BLaER1 (cell line): ENCODE data around the gene EIF5.

Experiments used
- H3K27ac ChIP-seq: shearing (Covaris generic); formaldehyde crosslinking; 2 replicates; pipeline ENCODE4 v1.8.1; 2022
- H3K27me3 ChIP-seq: shearing (Covaris generic); formaldehyde crosslinking; 2 replicates; pipeline ENCODE4 v1.8.1; 2022
- H3K36me3 ChIP-seq: shearing (Covaris generic); formaldehyde crosslinking; 2 replicates; pipeline ENCODE4 v1.8.1; 2022
- H3K4me1 ChIP-seq: shearing (Covaris generic); formaldehyde crosslinking; 2 replicates; pipeline ENCODE4 v1.8.1; 2022
- H3K4me2 ChIP-seq: shearing (Covaris generic); formaldehyde crosslinking; 2 replicates; pipeline ENCODE4 v1.8.1; 2022
- H3K4me3 ChIP-seq: shearing (Covaris generic); formaldehyde crosslinking; 2 replicates; pipeline ENCODE4 v1.8.1; 2022
- H3K9ac ChIP-seq: shearing (Covaris generic); formaldehyde crosslinking; 2 replicates; pipeline ENCODE4 v1.8.1; 2022
- H3K9me3 ChIP-seq: shearing (Covaris generic); formaldehyde crosslinking; 2 replicates; pipeline ENCODE4 v1.8.1; 2022
- H4K20me1 ChIP-seq: shearing (Covaris generic); formaldehyde crosslinking; 2 replicates; pipeline ENCODE4 v1.8.1; 2022
- Cebpa-rat ChIP-seq: shearing (Covaris generic); IDR thresholded peaks from 2 replicates; pipeline ENCODE4 v1.8.1; 2022

Gene EIF5

DNA sequence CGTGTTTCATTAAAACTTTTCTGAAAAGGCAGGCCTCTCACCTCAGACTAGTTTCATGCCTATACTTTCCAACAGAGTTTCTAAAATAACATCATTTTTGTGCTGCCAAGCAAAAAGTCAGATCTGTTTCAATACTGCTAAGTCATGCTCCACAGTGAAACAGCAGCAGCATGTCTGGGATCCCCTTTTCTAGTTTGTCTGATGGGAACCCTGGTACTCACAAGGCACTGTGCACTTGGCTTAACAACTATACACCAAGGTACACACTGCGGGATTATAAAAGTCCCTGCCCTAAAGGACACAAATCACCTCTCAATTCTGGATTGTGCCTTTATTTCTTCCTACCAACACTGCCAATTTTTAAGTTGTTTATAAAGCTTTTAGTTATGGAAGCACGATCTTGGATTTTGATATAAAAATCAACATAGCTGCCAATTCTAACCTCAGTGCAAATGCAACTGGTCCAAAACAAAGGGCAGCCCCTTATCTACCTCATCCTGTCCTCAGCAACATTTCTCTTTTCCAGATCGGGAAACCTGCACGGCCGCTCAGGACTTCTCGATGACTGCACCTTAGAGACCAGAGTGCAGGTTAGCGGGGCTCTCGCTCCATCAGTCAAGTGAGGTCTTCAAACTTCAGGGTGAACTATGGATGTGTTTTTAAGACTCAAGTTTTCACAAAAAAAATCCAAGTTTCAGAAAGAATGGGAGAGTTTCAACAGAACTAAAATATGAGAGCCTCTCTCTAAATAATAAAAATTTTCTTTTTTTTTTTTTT lies 1.7 kb upstream of the EIF5 start:
- no peak for TF ChIP-seq Cebpa-rat
- Histone ChIP-seq H4K20me1 (peaks cover 29% of the 10 kb centered on the region), H3K27ac (peak overlapping the region; percentile 99; the same call in 1 of the 2 replicates), H3K4me2 (peak overlapping the region; percentile 94), H3K4me1 (peaks cover 52% of the 10 kb centered on the region), H3K9me3 (no peaks in the 10 kb centered on the region), H3K9ac (peak overlapping the region; percentile 96; the same call in 1 of the 2 replicates), H3K4me3 (peak overlapping the region; percentile 96; the same call in 1 of the 2 replicates), H3K36me3 (peaks cover 22% of the 10 kb centered on the region), H3K27me3 (no peaks in the 10 kb centered on the region)

DNA sequence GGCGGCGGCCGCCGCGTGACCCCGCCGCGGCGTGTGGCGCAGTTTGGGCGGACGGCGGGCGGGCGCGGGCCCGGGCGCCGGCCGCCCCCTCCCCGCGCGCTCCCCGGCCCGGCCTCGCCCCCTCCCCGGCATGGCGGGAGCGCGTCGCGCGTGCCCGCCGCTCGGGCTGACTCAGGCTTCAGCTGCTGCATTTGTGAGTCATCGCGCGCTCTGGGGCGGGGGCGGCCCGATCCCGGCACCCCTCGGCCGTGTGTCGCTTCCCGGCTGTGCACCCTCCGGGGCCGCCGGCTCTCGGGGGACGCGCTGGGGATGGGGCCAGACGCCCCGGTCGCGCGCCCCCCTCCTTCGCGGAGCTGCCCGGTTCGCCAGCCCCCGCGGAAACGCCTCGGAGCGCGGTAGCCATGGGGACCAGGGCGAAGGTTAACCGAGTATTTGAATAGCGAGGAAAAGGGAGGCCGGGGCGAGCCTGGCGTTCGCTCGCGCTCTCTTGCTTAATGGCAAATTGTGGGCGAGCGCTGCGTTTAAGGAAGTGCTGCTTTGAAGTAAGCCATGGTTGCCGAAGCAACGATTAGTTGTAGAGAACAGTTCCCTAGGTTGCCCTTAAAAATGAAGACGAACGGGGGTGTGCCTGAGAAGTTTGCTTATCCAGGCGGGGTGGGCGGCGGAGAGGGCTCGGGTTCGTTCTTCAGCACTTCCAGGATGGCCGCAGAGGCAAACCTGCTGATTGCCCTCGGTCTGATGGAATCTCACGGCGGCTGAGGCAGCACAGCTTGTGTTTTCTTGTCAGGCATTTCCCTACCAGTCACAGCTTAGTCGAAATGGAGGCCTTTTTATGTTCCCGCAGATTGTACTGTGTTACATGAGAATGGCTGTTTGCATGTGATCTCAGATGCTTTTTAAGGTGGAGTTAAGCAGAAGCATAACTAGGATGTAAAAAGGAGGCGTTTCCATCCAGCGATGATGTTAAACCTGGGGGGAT lies 896 bp downstream of the EIF5 start:
- Histone ChIP-seq H3K36me3 (peaks cover 48% of the 10 kb centered on the region), H3K27ac (peak overlapping the region; percentile 99), H3K9ac (peak overlapping the region; percentile 96), H3K4me3 (peak overlapping the region; percentile 96), H3K27me3 (no peaks in the 10 kb centered on the region), H3K9me3 (no peaks in the 10 kb centered on the region), H3K4me2 (peak overlapping the region; percentile 96), H3K4me1 (peaks cover 49% of the 10 kb centered on the region), H4K20me1 (peaks cover 55% of the 10 kb centered on the region)
- TF ChIP-seq Cebpa-rat, result no peak

- H3K9me3 ChIP-seq, result no peaks in the 10 kb centered on the region
- no peak for TF ChIP-seq Cebpa-rat
- no peaks in the 10 kb centered on the region for H3K27me3 ChIP-seq
- H3K4me2 ChIP-seq, result peak overlapping the region; percentile 96
- H3K9ac ChIP-seq, result peak overlapping the region; percentile 96; the same call in 1 of the 2 replicates
- H3K27ac ChIP-seq, result no peak overlapping the region
- H3K4me3 ChIP-seq, result peak overlapping the region; percentile 96
- peaks cover 61% of the 10 kb centered on the region for H3K36me3 ChIP-seq
- peaks cover 68% of the 10 kb centered on the region for H4K20me1 ChIP-seq
- H3K4me1 ChIP-seq, result peaks cover 37% of the 10 kb centered on the region
These were observed 2.2 kb downstream of the EIF5 start for GRCh38 chr14:103336191-103336590.

DNA sequence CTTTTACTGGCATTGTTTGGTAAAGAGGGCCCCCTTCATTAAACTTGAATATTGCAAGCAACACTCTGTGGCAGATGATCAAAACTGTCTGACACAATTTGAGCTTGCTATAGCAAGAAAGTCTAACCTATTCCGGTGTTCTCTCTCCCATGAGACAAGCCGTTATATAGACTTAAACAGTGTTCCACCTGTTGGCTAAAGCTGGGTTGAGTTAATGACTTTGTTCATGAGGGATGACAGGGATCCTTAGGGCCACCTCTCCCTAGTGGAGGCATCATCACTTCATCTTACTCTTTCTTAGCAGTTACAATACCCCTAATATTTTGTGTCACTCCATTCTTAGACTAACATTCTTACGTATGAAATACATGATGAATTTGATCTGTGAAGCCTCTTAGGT lies 3.8 kb downstream of the EIF5 start:
- no peaks in the 10 kb centered on the region for H3K9me3 ChIP-seq
- no peak for TF ChIP-seq Cebpa-rat
- peaks cover 77% of the 10 kb centered on the region for H3K36me3 ChIP-seq
- peaks cover 21% of the 10 kb centered on the region for H3K4me1 ChIP-seq
- H3K4me3 ChIP-seq, result no peak overlapping the region
- no peak overlapping the region for H3K4me2 ChIP-seq
- peaks cover 84% of the 10 kb centered on the region for H4K20me1 ChIP-seq
- H3K27ac ChIP-seq, result no peak overlapping the region
- no peak overlapping the region for H3K9ac ChIP-seq
- no peaks in the 10 kb centered on the region for H3K27me3 ChIP-seq

GRCh38 chr14:103339561-103339960 lies 5.5 kb downstream of the EIF5 start:
- Histone ChIP-seq H3K9ac (no peak overlapping the region), H3K36me3 (peaks cover 95% of the 10 kb centered on the region), H3K27ac (no peak overlapping the region), H3K9me3 (no peaks in the 10 kb centered on the region), H3K4me3 (no peak overlapping the region), H3K4me1 (peaks cover 16% of the 10 kb centered on the region), H3K27me3 (no peaks in the 10 kb centered on the region), H3K4me2 (no peak overlapping the region), H4K20me1 (peaks cover 100% of the 10 kb centered on the region)
- no peak for TF ChIP-seq Cebpa-rat

DNA sequence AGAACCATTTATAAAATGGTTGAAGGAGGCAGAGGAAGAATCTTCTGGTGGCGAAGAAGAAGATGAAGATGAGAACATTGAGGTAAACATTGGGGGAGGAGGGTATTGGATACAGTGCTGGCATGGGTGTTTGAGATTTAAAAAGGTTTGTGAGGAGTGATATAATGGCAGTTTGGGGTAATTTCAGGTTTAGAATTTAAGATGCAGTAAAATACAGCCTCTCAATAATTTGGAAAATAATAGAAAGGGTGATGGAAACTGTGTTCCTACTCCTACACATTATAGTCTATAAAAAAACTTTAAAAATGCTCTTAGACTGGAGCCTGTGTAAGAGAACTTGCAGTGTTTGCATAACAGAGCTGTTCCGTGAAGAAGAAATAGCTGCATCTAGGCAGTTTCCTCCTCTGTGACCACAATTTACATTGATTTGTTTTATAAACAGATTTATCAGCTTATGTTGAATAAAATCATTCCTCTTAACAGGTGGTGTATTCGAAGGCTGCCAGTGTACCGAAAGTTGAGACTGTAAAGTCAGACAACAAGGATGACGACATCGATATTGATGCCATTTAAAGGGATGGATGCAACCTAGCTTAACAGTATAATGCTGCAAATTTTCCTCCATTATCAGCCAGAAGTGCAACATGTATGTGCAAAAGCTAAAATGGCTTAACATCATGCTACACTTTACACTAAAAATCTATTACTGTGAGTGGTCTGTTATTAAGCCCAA lies 6.6 kb downstream of the EIF5 start:
- no peak for TF ChIP-seq Cebpa-rat
- H3K27ac ChIP-seq, result no peak overlapping the region
- no peak overlapping the region for H3K9ac ChIP-seq
- no peaks in the 10 kb centered on the region for H3K27me3 ChIP-seq
- H3K4me1 ChIP-seq, result peaks cover 12% of the 10 kb centered on the region
- H3K36me3 ChIP-seq, result peaks cover 96% of the 10 kb centered on the region
- H3K4me3 ChIP-seq, result no peak overlapping the region
- H3K9me3 ChIP-seq, result no peaks in the 10 kb centered on the region
- H4K20me1 ChIP-seq, result peaks cover 89% of the 10 kb centered on the region
- H3K4me2 ChIP-seq, result no peak overlapping the region

DNA sequence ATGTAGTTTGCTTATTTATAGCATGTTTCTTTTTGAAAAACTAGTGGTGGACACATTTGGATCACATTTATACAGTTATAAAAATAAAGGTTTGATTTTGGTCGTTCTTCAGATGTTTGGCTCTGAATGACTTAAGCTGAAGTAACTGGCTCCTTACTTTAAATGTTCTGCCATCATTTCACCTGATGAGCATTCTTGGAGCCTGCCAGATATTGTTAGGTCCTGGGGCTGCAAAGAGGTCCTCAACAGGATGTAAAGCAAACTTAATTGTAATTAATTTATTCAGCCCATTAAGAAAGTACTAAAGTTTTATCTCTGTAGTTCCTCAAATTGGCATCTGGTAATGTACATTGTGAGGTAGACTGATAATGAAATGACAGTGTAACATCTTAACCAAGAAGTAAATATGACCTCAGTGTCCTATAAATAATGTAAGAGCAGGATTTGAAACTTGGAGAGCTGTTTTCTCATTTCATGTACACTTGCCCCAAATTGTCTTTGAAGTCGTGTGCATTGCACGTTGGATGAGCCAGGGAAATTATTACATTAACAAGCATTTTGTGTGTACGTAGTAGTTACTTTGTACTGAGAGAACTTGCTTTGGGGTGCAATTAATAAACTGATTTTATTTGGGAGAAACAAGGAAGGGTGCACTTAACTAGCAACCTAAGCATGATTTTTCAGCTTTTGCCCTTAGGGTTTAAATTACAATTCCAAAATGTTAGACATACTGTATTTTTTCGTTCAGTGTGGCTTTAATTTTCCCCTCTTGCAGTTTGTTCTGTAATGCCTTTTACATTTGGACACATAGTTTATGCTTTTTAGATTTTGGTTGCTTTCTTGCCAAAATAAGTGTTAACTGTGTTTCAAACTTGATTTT lies 7.5 kb downstream of the EIF5 start:
- H3K9me3 ChIP-seq, result no peaks in the 10 kb centered on the region
- H3K27me3 ChIP-seq, result no peaks in the 10 kb centered on the region
- H3K4me3 ChIP-seq, result no peak overlapping the region
- no peak overlapping the region for H3K27ac ChIP-seq
- no peak overlapping the region for H3K4me2 ChIP-seq
- 0 out of 2 replicates have a peak, but pooled peaks cover 3% of the 10 kb centered on the region for H3K4me1 ChIP-seq
- H3K36me3 ChIP-seq, result peaks cover 87% of the 10 kb centered on the region
- H4K20me1 ChIP-seq, result peaks cover 81% of the 10 kb centered on the region
- TF ChIP-seq Cebpa-rat, result no peak
- H3K9ac ChIP-seq, result no peak overlapping the region

DNA sequence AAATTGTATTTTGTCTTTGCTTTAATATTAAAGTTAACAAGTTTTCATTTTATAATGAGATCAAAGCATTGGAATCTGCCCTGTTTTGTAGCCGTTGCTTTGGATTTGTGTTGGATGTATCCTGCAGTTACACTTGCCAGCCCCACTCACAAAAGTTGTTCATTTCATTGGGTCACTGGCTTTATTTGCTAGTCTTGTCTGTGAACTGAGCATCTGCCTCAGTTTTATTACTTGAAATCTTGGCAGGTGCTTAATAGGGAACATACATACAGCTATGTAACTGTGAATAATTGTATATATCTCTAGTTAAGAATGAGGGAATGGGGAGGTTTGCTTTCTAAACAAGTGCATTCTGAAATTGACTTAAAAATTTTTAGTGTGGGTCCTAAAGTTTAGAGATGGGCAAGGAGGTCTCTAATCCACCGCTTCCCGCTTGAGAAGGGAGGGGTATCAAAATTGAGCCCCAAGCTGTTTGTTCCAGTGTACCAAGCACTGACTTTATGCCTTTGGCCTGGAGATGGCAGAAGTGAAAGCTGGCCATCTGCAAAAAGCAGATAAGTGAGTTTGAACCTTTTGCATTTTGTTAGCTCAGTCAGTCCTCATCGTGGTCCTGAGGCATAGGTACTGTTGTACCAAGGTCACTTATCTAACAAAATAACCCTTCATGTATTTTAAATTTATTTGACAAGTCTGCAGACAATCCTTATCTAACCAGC lies 9.3 kb downstream of the EIF5 start:
- peaks cover 63% of the 10 kb centered on the region for H4K20me1 ChIP-seq

More for the DNA sequence above, 9.3 kb downstream of the EIF5 start:
- no peaks in the 10 kb centered on the region for H3K4me1 ChIP-seq
- H3K4me3 ChIP-seq, result no peak overlapping the region
- no peak overlapping the region for H3K9ac ChIP-seq
- H3K27ac ChIP-seq, result no peak overlapping the region
- no peaks in the 10 kb centered on the region for H3K9me3 ChIP-seq
- H3K4me2 ChIP-seq, result no peak overlapping the region
- H3K36me3 ChIP-seq, result peaks cover 69% of the 10 kb centered on the region
- no peak for TF ChIP-seq Cebpa-rat
- H3K27me3 ChIP-seq, result no peaks in the 10 kb centered on the region
